Subcutaneous adipose tissue (tissue), 4 donors: ENCODE data around the gene ACSL4. TPM values are rescaled to one million over a fixed set of nuclear protein-coding genes. Genes with fewer than 3 reads are reported as not detected.

Experiments used
- CTCF ChIP-seq: fragments of 450-650 bp; IDR thresholded peaks from one replicate; pipeline ENCODE4 v1.5.1; 2016; ENCODE audit warnings: low read depth, mild to moderate bottlenecking, control low read depth, antibody characterized with exemption, moderate library complexity
- total RNA-seq, 4 donors: library from RNA; depleted of rRNA; stranded (reverse); fragments of >200 nt; gene quantifications; one replicate each; pipeline ENCODE4 v1.1.0, GENCODE V29; 2016

Gene ACSL4
- total RNA-seq, 4 donors from 2014 or later: 85.9 to 192 (median 92.9) TPM

GRCh38 chrX:109773374-109773773, 40.3 kb upstream of the ACSL4 start:
- TF ChIP-seq CTCF: no peak

- TF ChIP-seq CTCF: no peak
Observed at GRCh38 chrX:109770780-109771179, 37.7 kb upstream of the ACSL4 start.

- no peak for TF ChIP-seq CTCF
Observed at GRCh38 chrX:109760922-109761250, 27.8 kb upstream of the ACSL4 start.

GRCh38 chrX:109760209-109760921, 27.3 kb upstream of the ACSL4 start:
- TF ChIP-seq CTCF: no peak

GRCh38 chrX:109753256-109753655, 20.2 kb upstream of the ACSL4 start:
- no peak for TF ChIP-seq CTCF

GRCh38 chrX:109751698-109752097, 18.6 kb upstream of the ACSL4 start:
- no peak for TF ChIP-seq CTCF

- no peak for TF ChIP-seq CTCF
Observed at GRCh38 chrX:109749207-109749606, 16.1 kb upstream of the ACSL4 start.
